ENCODE results near the gene SOCS2.

SOCS2 gene

GRCh38 chr12:93583627-93584392 is 11.3 kb downstream of the SOCS2 start:
- TF ChIP-seq CTCF (IDR thresholded peaks at IDR 0.05; ENCODE audit: insufficient read depth, low read length, poor library complexity, severe bottlenecking) = no peak
- DNase-seq (ENCODE audit: extremely low read depth, insufficient read length) = no peak
- no peak overlapping the region for H3K4me3 ChIP-seq (replicated peaks; ENCODE audit: low read depth, low read length)
- H3K36me3 ChIP-seq (ENCODE audit: control insufficient read depth, insufficient read depth, low read length) = no peaks in the 10 kb centered on the region
- no peaks in the 10 kb centered on the region for H3K27me3 ChIP-seq (replicated peaks; ENCODE audit: control insufficient read depth, insufficient read depth, low read length)

- no peak for TF ChIP-seq CTCF (IDR thresholded peaks at IDR 0.05; ENCODE audit: insufficient read depth, low read length, poor library complexity, severe bottlenecking)
- no peaks in the 10 kb centered on the region for H3K36me3 ChIP-seq (ENCODE audit: control insufficient read depth, insufficient read depth, low read length)
- DNase-seq (ENCODE audit: extremely low read depth, insufficient read length) = no peak
- no peak overlapping the region for H3K4me3 ChIP-seq (replicated peaks; ENCODE audit: low read depth, low read length)
- no peaks in the 10 kb centered on the region for H3K27me3 ChIP-seq (replicated peaks; ENCODE audit: control insufficient read depth, insufficient read depth, low read length)
Observed at GRCh38 chr12:93585247-93585646, 12.8 kb downstream of the SOCS2 start.

DNA sequence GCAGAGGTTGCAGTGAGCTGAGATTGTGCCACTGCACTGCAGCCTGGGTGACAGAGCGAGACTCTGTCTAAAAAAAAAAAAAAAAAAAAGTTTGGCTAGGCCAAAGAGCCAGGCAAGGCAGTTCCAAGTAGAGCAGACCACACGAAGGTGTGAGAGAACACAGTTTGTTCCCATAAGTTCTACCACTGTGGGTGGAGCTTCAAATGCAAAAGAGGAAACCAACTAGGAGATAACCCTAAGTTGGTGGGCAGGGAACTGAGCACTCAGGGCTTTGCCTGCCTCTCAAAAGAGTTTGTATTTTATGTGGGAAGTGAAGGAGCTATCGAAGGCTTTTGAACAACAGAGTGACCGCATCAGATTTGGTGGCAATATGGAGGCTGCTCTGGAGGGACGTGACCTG is 15.1 kb downstream of the SOCS2 start:
- no peak for DNase-seq (ENCODE audit: extremely low read depth, insufficient read length)
- H3K36me3 ChIP-seq (ENCODE audit: control insufficient read depth, insufficient read depth, low read length) = no peaks in the 10 kb centered on the region
- H3K4me3 ChIP-seq (replicated peaks; ENCODE audit: low read depth, low read length) = no peak overlapping the region
- no peak for TF ChIP-seq CTCF (IDR thresholded peaks at IDR 0.05; ENCODE audit: insufficient read depth, low read length, poor library complexity, severe bottlenecking)
- H3K27me3 ChIP-seq (replicated peaks; ENCODE audit: control insufficient read depth, insufficient read depth, low read length) = no peaks in the 10 kb centered on the region

- no peak overlapping the region for H3K4me3 ChIP-seq (replicated peaks; ENCODE audit: low read depth, low read length)
- no peaks in the 10 kb centered on the region for H3K36me3 ChIP-seq (ENCODE audit: control insufficient read depth, insufficient read depth, low read length)
- DNase-seq (ENCODE audit: extremely low read depth, insufficient read length) = no peak
- no peak for TF ChIP-seq CTCF (IDR thresholded peaks at IDR 0.05; ENCODE audit: insufficient read depth, low read length, poor library complexity, severe bottlenecking)
- H3K27me3 ChIP-seq (replicated peaks; ENCODE audit: control insufficient read depth, insufficient read depth, low read length) = no peaks in the 10 kb centered on the region
Observed at GRCh38 chr12:93589081-93589480, 16.6 kb downstream of the SOCS2 start.

DNA sequence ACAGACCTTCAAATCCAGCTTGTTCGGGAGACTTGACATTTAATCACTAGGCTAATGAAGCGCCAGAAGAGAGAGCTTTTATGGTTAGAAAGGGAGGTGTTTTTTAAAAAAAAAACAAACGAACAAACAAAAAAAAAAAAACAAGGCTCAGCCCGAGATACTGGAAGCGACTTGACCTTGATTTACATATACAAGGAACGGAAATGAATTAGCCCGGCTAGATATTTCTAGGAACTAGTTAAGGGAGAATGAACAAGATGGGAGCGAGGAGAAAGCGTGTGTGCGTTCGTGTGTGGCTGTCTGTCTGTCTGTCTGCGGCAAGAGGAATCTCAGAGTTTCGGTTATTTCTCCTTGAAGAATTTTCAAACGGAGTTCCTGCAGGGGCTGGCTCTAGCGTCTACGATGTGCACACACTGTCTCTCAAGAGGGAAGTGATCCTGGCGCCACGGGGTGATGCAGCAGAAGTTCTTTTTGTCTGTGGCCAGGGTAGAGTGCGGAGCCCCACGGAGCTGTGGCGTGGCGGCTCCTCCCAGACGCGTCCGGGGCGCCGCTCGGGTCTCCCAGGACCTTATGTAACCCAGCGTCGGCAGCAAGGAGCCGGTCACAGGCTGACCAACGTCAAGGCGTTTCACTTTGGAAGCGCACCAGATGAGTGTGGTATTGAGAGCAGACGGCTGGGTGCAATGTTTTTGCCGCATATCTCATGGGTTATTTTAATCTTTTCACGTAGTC is 18.8 kb downstream of the SOCS2 start:
- peak; percentile 45 for DNase-seq (ENCODE audit: extremely low read depth, insufficient read length)
- Histone ChIP-seq H3K36me3 (ENCODE audit: control insufficient read depth, insufficient read depth, low read length) (no peaks in the 10 kb centered on the region), H3K27me3 (replicated peaks; ENCODE audit: control insufficient read depth, insufficient read depth, low read length) (no peaks in the 10 kb centered on the region), H3K4me3 (replicated peaks; ENCODE audit: low read depth, low read length) (peak overlapping the region; percentile 68)
- TF ChIP-seq CTCF (IDR thresholded peaks at IDR 0.05; ENCODE audit: insufficient read depth, low read length, poor library complexity, severe bottlenecking) = no peak

Measured in GM06990 (cell line).